GM12878 (cell line): Measurements from ENCODE around the gene MAN2A1. TPM values are rescaled to one million over a fixed set of nuclear protein-coding genes. Genes with fewer than 3 reads are reported as not detected.

Source experiments
- BHLHE40 ChIP-seq, 2 experiments: fragments of 450-650 bp in 1 of 2; IDR thresholded peaks; 2 replicates each; pipeline ENCODE4 v1.6.1; 2011 to 2017; ENCODE audit warnings: low read depth in 2 of 2, borderline replicate concordance in 1 of 2, improper control_type of control experiment in 1 of 2, low read length in 1 of 2, mild to moderate bottlenecking in 1 of 2
- CBX5 ChIP-seq: sonication (generic); IDR thresholded peaks from 2 replicates; pipeline ENCODE4 v1.6.1; 2016; ENCODE audit warnings: low read depth, moderate library complexity, mild to moderate bottlenecking, inconsistent platforms
- CUX1 ChIP-seq: IDR thresholded peaks from 2 replicates; pipeline ENCODE4 v1.6.1; 2012; ENCODE audit warnings: improper control_type of control experiment, low read depth, low read length; ENCODE audit not compliant: insufficient replicate concordance
- E2F4 ChIP-seq: IDR thresholded peaks from 2 replicates; pipeline ENCODE4 v1.6.1; 2012; ENCODE audit warnings: low read depth, low read length, improper control_type of control experiment
- IKZF2 ChIP-seq, 2 experiments: fragments of 450-650 bp; IDR thresholded peaks; 2 replicates each; pipeline ENCODE4 v1.6.1; 2017; ENCODE audit warnings: mild to moderate bottlenecking in 2 of 2, moderate library complexity in 2 of 2
- IRF3 ChIP-seq: fragments of 450-650 bp; IDR thresholded peaks from 2 replicates; pipeline ENCODE4 v1.6.1; 2014; ENCODE audit warnings: mild to moderate bottlenecking
- IRF5 ChIP-seq: fragments of 450-650 bp; IDR thresholded peaks from 2 replicates; pipeline ENCODE4 v1.6.1; 2017; ENCODE audit warnings: borderline replicate concordance
- KLF5 ChIP-seq: fragments of 450-650 bp; IDR thresholded peaks from 2 replicates; pipeline ENCODE4 v1.6.1; 2014; ENCODE audit warnings: mild to moderate bottlenecking; ENCODE audit not compliant: partially characterized antibody
- NR2F1 ChIP-seq: fragments of 450-650 bp; conservative IDR thresholded peaks from 2 replicates; pipeline ENCODE4 v1.6.1; 2017; ENCODE audit warnings: mild to moderate bottlenecking
- PML ChIP-seq: IDR thresholded peaks from 2 replicates; pipeline ENCODE4 v1.6.1; 2012; ENCODE audit warnings: low read length, inconsistent platforms
- POU2F2 ChIP-seq: IDR thresholded peaks from 3 replicates; pipeline ENCODE4 v1.6.1; 2011; ENCODE audit warnings: low read depth, mild to moderate bottlenecking, low read length, borderline replicate concordance
- RAD21 ChIP-seq: IDR thresholded peaks from 2 replicates; pipeline ENCODE4 v1.6.1; 2011; ENCODE audit warnings: mild to moderate bottlenecking, low read depth, low read length, moderate library complexity; ENCODE audit not compliant: insufficient read depth
- RCOR1 ChIP-seq: conservative IDR thresholded peaks from 2 replicates; pipeline ENCODE4 v1.6.1; 2012; ENCODE audit warnings: low read depth, low read length, improper control_type of control experiment
- SPI1 ChIP-seq: IDR thresholded peaks from 2 replicates; pipeline ENCODE4 v1.6.1; 2011; ENCODE audit warnings: low read depth, mild to moderate bottlenecking, low read length, moderate library complexity, borderline replicate concordance; ENCODE audit not compliant: insufficient read depth
- STAT1 ChIP-seq: fragments of 450-650 bp; conservative IDR thresholded peaks from 2 replicates; pipeline ENCODE4 v1.6.1; 2014; ENCODE audit warnings: antibody characterized with exemption, mild to moderate bottlenecking
- ZNF274 ChIP-seq: IDR thresholded peaks from one replicate; pipeline ENCODE4 v1.8.0; 2011; ENCODE audit not compliant: insufficient read length, insufficient read depth
- ZNF592 ChIP-seq: fragments of 450-650 bp; IDR thresholded peaks from 2 replicates; pipeline ENCODE4 v1.6.1; 2017; ENCODE audit warnings: mild to moderate bottlenecking, moderate library complexity
- ZSCAN29 ChIP-seq: fragments of 450-650 bp; IDR thresholded peaks from 2 replicates; pipeline ENCODE4 v1.6.1; 2017; ENCODE audit warnings: mild to moderate bottlenecking, moderate library complexity
- polyA plus RNA-seq, 11 experiments: library from polyadenylated mRNA; depleted of rRNA in 4 of 11; unstranded in 6 of 11; stranded (reverse) in 5 of 11; fragments of >200 nt; fragmentation: Nextera tagmentation in 4 of 11; fragmentation: Illumina TruSeq in 1 of 11; extraction: Ambion mirVana in 4 of 11; extraction: Trizol in 1 of 11; gene quantifications; 1 replicate in 1 of 11; 2 replicates in 10 of 11; pipeline versions ENCODE4 v1.2.1 to v1.2.3, GENCODE V29; 2011 to 2016; ENCODE audit warnings: inconsistent platforms in 2 of 11, missing spikeins in 2 of 11, low read depth in 1 of 11
- total RNA-seq, 4 experiments: library from RNA; depleted of rRNA in 3 of 4; stranded (reverse); fragments of >200 nt in 3 of 4; fragmentation: Illumina TruSeq in 1 of 4; extraction: Trizol in 1 of 4; gene quantifications; 2 replicates each; pipeline versions ENCODE4 v1.2.1 to v1.2.3, GENCODE V29; 2013 to 2021

Gene MAN2A1
- total and polyA plus RNA-seq, 10 of the 15 experiments (the other 5 are each of a cell fraction or from before 2014, with no cell fraction given): 4.2 to 27.9 (median 10.5) TPM

- TF ChIP-seq KLF5 (peak; percentile 84), RCOR1 (0 out of 2 replicates have a peak, but pooled peaks have one; percentile 39), CBX5 (peak; percentile 98), CUX1 (peak; percentile 58), PML (0 out of 2 replicates have a peak, but pooled peaks have one; percentile 4), SPI1 (no peak), RAD21 (peak; percentile 52), NR2F1 (no peak), IRF5 (no peak), BHLHE40 (IDR thresholded peaks at IDR 0.05; ENCODE audit: borderline replicate concordance in 1 of 2, low read depth in 2 of 2, low read length in 1 of 2) (no peak), STAT1 (0 out of 2 replicates have a peak, but pooled peaks have one; percentile 18), E2F4 (no peak), IRF3 (no peak), ZSCAN29 (no peak), ZNF592 (no peak), POU2F2 (0 out of 3 replicates have a peak, but pooled peaks have one; percentile 17), ZNF274 (no peak), IKZF2 (IDR thresholded peaks at IDR 0.05) (peak in 1 of 2 experiments; percentile 5; a peak in 2 of 4 replicates)
Measured at GRCh38 chr5:109688630-109688969, 1.1 kb upstream of the MAN2A1 start (continued).
